ENCODE results near the gene CYP21A2.
"Not testable (repeated sequence)": the region's sequence is repeated elsewhere in the genome, so short reads cannot be mapped to it uniquely, and the experiment has no call there.

Gene CYP21A2

GRCh38 chr6:32022100-32022499, 16.1 kb upstream of the CYP21A2 start:
- not testable (repeated sequence) for H3K4me3 ChIP-seq (ENCODE audit: low read length); DNase-seq (ENCODE audit: low read depth, low spot score)

- H3K4me3 ChIP-seq (ENCODE audit: low read length); DNase-seq (ENCODE audit: low read depth, low spot score): not testable (repeated sequence)
These were observed 9.6 kb upstream of the CYP21A2 start for GRCh38 chr6:32028631-32029030.

DNA sequence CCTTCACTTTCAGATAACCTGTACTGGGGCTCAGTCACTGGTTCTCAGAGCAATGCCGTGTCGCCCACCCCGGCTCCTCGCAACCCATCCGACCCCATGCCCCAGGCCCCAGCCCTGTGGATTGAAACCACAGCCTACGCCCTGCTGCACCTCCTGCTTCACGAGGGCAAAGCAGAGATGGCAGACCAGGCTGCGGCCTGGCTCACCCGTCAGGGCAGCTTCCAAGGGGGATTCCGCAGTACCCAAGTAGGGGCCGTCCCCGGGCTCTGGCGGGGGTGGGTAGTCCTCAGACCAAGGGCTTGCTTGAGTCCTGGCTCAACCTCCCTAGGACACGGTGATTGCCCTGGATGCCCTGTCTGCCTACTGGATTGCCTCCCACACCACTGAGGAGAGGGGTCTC, 8.7 kb upstream of the CYP21A2 start:
- H3K4me3 ChIP-seq (ENCODE audit: low read length); DNase-seq (ENCODE audit: low read depth, low spot score): not testable (repeated sequence)

DNA sequence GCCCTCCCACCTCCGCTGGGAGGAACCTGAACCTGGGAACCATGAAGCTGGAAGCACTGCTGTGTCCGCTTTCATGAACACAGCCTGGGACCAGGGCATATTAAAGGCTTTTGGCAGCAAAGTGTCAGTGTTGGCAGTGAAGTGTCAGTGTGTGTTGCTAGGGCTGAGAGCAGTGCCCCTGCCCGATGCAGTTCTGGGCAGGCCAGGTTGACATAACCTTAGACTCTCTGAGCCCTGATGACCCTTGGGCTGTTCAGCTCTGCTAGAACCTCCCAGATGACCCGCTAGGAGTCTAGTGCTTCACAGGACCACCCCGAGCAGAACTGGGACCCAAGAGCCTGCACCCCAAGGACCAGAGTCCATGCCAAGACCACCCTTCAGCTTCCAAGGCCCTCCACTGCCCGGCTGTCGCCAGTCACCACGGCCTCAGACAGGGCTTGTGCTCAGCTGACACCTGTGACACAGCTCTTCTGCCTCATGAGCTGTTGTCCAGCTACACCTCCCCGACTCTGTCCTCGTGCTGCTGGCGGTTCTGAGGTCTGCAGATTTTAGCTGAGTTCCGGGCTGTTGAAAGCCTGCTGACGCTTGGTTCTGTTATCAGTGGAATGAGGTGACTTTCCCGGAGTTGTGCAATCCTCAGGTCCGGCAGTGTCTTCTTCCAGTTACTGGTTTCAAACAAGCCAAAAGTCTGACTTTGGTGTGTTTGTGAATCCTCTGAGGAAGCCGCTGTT, 2.8 kb upstream of the CYP21A2 start:
- not testable (repeated sequence) for DNase-seq (ENCODE audit: low read depth, low spot score); H3K4me3 ChIP-seq (ENCODE audit: low read length)

GRCh38 chr6:32037136-32037535, 1.1 kb upstream of the CYP21A2 start:
- DNase-seq (ENCODE audit: low read depth, low spot score); H3K4me3 ChIP-seq (ENCODE audit: low read length): not testable (repeated sequence)

- not testable (repeated sequence) for DNase-seq (ENCODE audit: low read depth, low spot score); H3K4me3 ChIP-seq (ENCODE audit: low read length)
These were observed 663 bp downstream of the CYP21A2 start for GRCh38 chr6:32038878-32039277.

DNA sequence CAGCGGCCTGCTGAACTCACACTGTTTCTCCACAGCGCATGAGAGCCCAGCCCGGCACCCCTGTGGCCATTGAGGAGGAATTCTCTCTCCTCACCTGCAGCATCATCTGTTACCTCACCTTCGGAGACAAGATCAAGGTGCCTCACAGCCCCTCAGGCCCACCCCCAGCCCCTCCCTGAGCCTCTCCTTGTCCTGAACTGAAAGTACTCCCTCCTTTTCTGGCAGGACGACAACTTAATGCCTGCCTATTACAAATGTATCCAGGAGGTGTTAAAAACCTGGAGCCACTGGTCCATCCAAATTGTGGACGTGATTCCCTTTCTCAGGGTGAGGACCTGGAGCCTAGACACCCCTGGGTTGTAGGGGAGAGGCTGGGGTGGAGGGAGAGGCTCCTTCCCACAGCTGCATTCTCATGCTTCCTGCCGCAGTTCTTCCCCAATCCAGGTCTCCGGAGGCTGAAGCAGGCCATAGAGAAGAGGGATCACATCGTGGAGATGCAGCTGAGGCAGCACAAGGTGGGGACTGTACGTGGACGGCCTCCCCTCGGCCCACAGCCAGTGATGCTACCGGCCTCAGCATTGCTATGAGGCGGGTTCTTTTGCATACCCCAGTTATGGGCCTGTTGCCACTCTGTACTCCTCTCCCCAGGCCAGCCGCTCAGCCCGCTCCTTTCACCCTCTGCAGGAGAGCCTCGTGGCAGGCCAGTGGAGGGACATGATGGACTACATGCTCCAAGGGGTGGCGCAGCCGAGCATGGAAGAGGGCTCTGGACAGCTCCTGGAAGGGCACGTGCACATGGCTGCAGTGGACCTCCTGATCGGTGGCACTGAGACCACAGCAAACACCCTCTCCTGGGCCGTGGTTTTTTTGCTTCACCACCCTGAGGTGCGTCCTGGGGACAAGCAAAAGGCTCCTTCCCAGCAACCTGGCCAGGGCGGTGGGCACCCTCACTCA, 1.4 kb downstream of the CYP21A2 start:
- not testable (repeated sequence) for DNase-seq (ENCODE audit: low read depth, low spot score); H3K4me3 ChIP-seq (ENCODE audit: low read length)

DNA sequence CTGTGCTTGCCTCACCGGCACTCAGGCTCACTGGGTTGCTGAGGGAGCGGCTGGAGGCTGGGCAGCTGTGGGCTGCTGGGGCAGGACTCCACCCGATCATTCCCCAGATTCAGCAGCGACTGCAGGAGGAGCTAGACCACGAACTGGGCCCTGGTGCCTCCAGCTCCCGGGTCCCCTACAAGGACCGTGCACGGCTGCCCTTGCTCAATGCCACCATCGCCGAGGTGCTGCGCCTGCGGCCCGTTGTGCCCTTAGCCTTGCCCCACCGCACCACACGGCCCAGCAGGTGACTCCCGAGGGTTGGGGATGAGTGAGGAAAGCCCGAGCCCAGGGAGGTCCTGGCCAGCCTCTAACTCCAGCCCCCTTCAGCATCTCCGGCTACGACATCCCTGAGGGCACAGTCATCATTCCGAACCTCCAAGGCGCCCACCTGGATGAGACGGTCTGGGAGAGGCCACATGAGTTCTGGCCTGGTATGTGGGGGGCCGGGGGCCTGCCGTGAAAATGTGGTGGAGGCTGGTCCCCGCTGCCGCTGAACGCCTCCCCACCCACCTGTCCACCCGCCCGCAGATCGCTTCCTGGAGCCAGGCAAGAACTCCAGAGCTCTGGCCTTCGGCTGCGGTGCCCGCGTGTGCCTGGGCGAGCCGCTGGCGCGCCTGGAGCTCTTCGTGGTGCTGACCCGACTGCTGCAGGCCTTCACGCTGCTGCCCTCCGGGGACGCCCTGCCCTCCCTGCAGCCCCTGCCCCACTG, 2.3 kb downstream of the CYP21A2 start:
- DNase-seq (ENCODE audit: low read depth, low spot score); H3K4me3 ChIP-seq (ENCODE audit: low read length): not testable (repeated sequence)

DNA sequence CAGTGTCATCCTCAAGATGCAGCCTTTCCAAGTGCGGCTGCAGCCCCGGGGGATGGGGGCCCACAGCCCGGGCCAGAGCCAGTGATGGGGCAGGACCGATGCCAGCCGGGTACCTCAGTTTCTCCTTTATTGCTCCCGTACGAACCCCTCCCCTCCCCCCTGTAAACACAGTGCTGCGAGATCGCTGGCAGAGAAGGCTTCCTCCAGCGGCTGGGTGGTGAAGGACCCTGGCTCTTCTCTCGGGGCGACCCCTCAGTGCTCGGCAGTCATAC, 2.8 kb downstream of the CYP21A2 start:
- DNase-seq (ENCODE audit: low read depth, low spot score) = not testable (repeated sequence)

GRCh38 chr6:32041385-32041784, 3.2 kb downstream of the CYP21A2 start:
- DNase-seq (ENCODE audit: low read depth, low spot score); H3K4me3 ChIP-seq (ENCODE audit: low read length): not testable (repeated sequence)

More for the DNA sequence above, 2.8 kb downstream of the CYP21A2 start:
- not testable (repeated sequence) for H3K4me3 ChIP-seq (ENCODE audit: low read length)

DNA sequence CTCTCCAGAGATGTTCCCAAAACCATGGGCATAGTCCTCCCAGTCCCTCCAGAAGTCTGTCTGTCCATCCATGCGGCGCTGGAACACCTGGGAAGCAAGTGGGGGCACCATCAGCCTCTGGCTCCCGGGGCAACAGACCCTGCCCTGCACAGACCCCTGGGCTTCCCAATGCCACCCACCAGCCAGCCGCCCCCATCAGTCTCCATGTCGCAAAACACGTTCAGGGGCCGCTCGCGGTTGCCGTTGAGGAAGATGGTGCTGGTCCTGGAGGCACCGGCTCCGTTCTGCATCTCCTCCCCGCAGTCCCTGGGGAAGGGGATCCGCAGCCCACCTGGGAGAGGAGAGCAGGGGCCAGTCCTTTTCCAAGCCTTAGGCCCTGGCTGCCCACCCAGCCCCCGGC, 4.1 kb downstream of the CYP21A2 start:
- H3K4me3 ChIP-seq (ENCODE audit: low read length); DNase-seq (ENCODE audit: low read depth, low spot score): not testable (repeated sequence)

- DNase-seq (ENCODE audit: low read depth, low spot score); H3K4me3 ChIP-seq (ENCODE audit: low read length): not testable (repeated sequence)
These were observed 5.6 kb downstream of the CYP21A2 start for GRCh38 chr6:32043589-32044380.

DNA sequence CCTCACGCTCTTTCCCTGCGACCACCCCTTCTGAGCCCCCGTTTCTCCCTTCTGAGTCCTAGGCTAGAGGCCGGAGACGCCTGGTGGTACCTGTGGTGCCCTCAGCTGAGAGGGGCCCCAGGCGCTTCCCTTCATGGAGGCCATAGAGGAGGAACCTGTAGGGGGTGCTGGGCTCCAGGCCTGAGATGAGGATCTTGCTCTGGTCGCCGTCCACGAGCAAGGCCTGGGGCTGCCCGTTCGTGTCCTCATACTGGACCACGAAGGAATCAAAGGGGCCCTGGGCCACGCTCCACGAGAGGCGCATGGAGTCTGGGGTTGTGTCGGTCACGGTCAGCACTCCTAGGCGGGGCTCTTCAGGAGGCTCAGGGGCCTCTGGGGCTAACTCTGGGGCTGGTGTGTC, 6.7 kb downstream of the CYP21A2 start:
- not testable (repeated sequence) for H3K4me3 ChIP-seq (ENCODE audit: low read length); DNase-seq (ENCODE audit: low read depth, low spot score)

DNA sequence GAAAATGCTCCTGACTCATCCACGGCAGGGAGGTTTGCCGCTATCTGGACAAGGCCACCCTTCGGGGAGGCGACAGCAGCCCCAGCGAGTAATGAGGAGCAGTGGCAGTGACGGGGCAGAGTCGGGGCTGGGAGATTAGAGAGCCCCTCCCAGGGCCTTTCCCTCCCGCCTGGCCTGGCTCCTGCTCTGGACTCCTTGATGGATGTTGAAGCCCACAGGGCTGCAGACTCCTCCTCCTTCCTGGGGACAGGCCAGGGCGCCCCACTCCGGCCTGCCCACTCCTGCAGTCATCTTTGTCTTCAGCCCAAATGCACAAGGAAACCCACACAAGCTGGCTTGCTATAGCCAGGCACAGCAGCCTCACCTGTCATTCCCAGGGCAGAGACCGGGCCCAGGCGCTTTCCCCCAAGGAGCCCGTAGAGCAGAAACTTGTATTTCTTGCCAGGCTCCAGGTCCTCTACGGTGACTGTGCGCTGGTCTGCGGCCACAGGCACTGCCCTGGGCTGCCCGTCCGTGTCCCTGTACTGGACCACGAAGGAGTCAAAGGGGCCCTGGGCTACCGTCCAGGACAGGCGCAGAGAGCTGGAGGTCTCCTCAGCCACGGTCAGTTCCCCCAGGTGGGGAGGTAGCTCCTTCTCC, 7.7 kb downstream of the CYP21A2 start:
- no peak overlapping the region for H3K4me3 ChIP-seq (ENCODE audit: low read length)
- DNase-seq (ENCODE audit: low read depth, low spot score) = no peak

- H3K4me3 ChIP-seq (ENCODE audit: low read length) = no peak overlapping the region
- DNase-seq (ENCODE audit: low read depth, low spot score) = no peak
These were observed 8.4 kb downstream of the CYP21A2 start for GRCh38 chr6:32046450-32047083.

GRCh38 chr6:32047084-32047478, 8.9 kb downstream of the CYP21A2 start:
- DNase-seq (ENCODE audit: low read depth, low spot score) = no peak
- H3K4me3 ChIP-seq (ENCODE audit: low read length) = no peak overlapping the region

- no peak overlapping the region for H3K4me3 ChIP-seq (ENCODE audit: low read length)
These were observed 9.3 kb downstream of the CYP21A2 start for GRCh38 chr6:32047539-32047854.

More at GRCh38 chr6:32047539-32047854, 9.3 kb downstream of the CYP21A2 start:
- no peak for DNase-seq (ENCODE audit: low read depth, low spot score)
